Left renal pelvis (tissue), 4 donors: ENCODE results near the gene ADGRV1. TPM values are rescaled to one million over a fixed set of nuclear protein-coding genes. Genes with fewer than 3 reads are reported as not detected.
"Not testable (repeated sequence)": the region's sequence is repeated elsewhere in the genome, so short reads cannot be mapped to it uniquely, and the experiment has no call there.

Experiments used
- DNase-seq, 4 donors: peaks; one replicate each; pipeline ENCODE4 v3.0.0-alpha.2; 2013; ENCODE audit warnings: low read depth in 4 of 4, low spot score in 3 of 4
- polyA plus RNA-seq, 4 donors: library from polyadenylated mRNA; unstranded; fragments of 120-200 nt; gene quantifications; one replicate each; pipeline ENCODE4 v1.2.1, GENCODE V29; 2013; ENCODE audit not compliant: insufficient read length in 4 of 4

ADGRV1 gene
- polyA plus RNA-seq, 4 donors: 1.7 to 12.8 (median 11.5) TPM

DNA sequence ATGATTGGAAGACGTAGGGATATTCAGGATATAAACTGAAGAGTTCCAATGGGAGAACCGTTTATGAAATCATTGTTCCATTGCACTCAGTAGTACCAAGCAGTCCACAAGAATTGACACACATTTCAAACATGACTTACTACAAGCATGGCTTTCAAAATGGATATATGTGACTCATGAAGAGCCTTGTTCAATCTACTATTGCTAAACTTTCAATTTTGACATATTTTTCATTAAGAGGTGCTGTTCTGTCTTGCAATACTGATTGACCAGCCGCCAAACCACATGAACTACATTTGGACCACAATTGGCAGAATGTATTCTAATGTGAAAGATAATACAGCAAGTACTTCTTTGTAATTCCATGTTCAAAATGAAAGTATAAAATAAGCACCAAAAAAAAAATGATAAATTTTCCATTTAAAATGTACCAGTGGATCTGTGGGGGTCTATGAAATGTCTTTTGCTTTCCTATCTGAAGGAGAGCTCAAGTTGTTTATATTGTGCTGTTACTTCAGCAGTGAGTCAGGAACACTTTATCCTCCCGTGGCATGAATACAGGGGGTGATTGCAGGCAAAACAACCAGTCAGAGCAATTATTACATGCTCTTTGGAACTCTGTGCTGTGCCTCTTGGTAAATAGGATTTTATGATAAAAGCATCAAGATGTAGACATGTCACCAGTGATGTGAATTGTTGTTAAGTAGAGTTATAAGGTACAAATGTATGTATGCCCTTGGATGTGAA, 458.5 kb downstream of the ADGRV1 start:
- no peak for DNase-seq

DNA sequence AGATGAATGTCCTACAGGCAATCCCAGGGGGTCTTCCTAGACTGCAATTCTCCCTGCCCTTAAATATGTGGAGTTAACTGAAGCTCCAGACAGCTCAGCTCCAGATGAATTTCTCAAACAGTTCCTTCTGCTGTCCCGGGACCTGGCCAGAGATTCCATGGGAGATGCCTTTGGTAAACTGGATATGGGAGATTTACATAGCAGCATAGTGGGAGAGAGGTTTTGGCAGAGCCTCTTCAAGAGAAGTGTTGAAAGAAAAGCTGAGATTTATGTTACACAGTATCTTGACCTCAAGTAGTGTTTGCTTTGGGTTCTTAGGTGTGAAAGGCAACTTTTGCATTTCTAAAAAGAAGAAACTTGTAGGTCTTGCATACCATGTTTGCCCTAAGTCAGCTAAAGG, 459.6 kb downstream of the ADGRV1 start:
- no peak for DNase-seq

GRCh38 chr5:91018712-91019371, 460.2 kb downstream of the ADGRV1 start:
- no peak for DNase-seq

- DNase-seq: no peak
Observed at GRCh38 chr5:91020065-91020800, 461.6 kb downstream of the ADGRV1 start.

- DNase-seq: no peak
Observed at GRCh38 chr5:91022518-91022917, 463.9 kb downstream of the ADGRV1 start.

DNA sequence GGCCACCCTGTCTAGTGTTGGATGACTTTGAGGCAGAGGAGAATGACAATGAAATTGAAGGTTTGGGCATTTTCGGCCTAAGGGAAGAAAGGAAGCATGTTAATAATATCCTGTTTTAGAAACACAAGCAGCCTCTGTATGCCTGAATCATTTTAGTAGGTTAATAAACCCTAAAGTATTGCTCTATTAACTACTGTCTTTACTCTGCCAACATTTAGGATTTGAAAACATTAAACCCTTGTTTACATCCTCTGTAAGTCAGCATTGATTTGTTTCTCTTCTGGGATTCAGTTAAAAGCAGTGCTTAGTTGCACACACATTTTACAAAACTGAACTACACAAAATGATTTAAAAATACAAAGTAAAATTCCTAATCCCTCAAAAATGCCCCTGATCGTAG, 465.6 kb downstream of the ADGRV1 start:
- peak in 1 of 4 donors; percentile 14 for DNase-seq

- DNase-seq: peak in 2 of 4 donors; percentile 25 to 26
Observed at GRCh38 chr5:91024727-91025126, 466.1 kb downstream of the ADGRV1 start.

DNA sequence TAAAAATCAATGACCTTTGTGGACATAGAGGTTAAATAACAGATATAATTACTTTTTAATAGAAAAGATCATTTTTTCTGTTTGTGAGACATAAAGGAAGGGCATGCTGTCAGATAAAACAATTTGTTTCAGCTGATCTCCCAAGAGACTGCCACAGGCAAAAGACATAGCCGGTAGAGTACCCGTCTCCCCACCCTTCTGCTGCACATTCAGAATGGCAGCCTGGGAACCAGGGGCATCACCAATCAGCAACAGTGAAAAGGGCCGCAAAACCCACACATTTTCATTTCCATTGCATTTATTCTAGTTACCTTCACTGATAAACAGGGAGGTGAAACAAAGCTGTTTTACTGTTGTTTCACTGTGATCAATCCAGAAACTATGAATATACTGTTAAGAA, 466.9 kb downstream of the ADGRV1 start:
- DNase-seq: no peak

DNA sequence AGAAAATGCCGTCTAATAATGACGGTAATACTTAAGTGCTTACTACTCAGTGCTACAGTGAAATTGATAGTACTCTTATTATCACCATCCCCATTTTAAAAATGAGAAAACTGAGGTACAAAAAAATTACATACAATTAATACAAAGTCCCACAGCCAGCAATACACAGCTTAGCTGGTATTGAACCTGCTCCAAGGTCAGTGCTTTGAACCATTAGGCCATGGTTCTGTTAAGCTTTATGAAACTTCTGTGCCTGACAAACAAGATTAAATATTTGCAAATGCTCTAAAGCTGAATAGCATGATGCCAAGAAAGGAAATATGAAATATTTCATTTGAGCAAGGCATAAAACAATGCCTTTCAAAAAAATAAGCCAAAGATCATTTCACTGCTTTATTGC, 467.4 kb downstream of the ADGRV1 start:
- no peak for DNase-seq

- DNase-seq: no peak
Observed at GRCh38 chr5:91026466-91026865, 467.9 kb downstream of the ADGRV1 start.

DNA sequence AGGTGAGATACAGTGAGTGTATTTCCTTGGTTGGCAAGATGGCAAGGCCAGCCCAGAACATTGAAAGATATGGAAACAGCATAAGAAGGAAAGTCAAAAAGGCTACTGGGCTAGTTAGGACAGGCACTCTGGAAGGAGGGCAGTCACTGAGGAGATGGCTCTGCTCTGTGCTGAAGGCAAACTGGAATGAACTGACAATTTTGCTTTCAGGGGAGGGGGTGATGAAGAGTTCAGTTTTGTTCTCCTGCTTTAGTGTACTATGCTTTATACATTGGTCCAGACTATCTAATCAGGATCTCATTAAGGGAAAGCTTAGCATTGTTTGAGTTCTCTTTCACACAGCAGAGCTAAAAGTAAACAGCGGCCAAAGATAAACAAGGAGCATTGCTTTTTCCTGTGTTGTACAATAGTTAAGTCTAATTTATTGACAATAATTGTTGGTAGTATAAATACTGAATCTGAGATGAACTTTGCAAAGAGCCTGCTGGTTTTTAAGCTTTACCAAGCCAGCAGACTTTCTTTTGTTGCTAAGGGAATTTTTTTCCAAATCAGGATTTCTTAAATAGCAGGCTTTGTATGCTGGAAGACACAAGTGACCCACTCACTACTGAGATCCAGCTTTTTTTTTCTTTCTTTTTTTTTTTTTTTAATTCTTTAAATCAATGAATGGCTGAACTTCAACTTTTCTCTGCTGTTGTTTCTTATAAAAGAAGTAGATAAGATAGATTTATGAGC, 469.0 kb downstream of the ADGRV1 start:
- no peak for DNase-seq

DNA sequence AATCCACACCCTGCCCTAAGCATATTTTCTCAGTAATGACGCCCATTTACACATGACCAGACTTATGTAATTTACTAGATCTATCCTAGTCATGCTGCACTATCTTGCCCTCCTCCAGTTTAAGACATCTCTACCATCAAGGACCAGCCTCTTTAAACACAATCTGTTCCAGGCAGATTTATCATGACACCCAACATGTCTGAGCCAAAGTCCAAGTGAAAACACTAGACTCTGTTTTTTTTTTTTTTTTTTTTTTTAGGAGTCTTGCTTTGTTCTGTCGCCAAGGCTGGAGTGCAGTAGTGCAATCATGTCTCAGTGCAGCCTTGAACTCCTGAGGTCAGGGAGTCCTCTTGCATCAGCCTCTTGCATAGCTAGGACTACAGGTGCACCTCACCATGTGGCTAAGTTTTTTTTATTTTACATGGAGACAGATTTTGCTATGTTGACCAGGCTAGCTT, 469.9 kb downstream of the ADGRV1 start:
- DNase-seq: no peak

- no peak for DNase-seq
Observed at GRCh38 chr5:91030521-91031401, 472.2 kb downstream of the ADGRV1 start.

DNA sequence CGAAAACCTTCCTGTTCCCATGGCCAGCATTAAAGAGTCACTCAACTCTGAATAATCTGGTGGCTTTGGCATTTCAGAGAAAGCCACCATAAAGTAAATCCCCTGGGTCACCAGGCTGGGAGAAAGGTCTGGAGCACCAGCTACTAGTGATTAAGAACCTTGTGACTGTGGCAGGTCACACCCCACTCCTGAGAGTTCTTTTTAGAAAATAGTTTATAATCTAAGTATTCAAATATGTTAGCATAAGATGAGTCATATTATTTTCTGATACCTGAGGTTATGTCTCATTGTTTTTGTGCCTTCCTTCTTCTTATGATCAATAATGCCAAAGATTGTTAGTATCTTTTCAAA, 472.8 kb downstream of the ADGRV1 start:
- no peak for DNase-seq

- no peak for DNase-seq
Observed at GRCh38 chr5:91032125-91032524, 473.5 kb downstream of the ADGRV1 start.

DNA sequence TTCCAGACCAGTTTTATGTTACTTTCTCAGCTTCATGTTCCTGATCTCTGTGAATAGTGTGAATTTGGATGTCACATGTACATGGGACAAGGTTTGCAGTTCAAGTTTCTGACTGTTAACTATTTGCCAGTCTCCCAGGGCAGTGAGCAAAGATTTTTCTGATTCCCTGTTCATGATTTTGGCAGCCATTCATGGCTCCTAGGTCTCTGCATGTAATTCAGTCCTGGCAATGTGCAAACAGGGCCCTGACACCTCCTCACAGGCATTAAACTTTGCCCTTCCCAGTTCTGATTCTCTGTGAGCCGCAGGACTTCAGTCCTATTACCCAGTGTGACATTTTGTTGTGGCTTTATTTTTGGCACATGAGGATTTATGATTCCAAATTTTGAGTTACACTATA, 474.8 kb downstream of the ADGRV1 start:
- DNase-seq: no peak

GRCh38 chr5:91038180-91038808, 479.7 kb downstream of the ADGRV1 start:
- no peak for DNase-seq

GRCh38 chr5:91041132-91041531, 482.5 kb downstream of the ADGRV1 start:
- not testable (repeated sequence) for DNase-seq

- DNase-seq: no peak
Observed at GRCh38 chr5:91042247-91042935, 483.8 kb downstream of the ADGRV1 start.
